ENCODE measurements around the gene GMCL1. TPM values are rescaled to one million over a fixed set of nuclear protein-coding genes. Genes with fewer than 3 reads are reported as not detected.

GMCL1 gene
- total RNA-seq, 1 experiment from 2014 or later, result 63.8 TPM

DNA sequence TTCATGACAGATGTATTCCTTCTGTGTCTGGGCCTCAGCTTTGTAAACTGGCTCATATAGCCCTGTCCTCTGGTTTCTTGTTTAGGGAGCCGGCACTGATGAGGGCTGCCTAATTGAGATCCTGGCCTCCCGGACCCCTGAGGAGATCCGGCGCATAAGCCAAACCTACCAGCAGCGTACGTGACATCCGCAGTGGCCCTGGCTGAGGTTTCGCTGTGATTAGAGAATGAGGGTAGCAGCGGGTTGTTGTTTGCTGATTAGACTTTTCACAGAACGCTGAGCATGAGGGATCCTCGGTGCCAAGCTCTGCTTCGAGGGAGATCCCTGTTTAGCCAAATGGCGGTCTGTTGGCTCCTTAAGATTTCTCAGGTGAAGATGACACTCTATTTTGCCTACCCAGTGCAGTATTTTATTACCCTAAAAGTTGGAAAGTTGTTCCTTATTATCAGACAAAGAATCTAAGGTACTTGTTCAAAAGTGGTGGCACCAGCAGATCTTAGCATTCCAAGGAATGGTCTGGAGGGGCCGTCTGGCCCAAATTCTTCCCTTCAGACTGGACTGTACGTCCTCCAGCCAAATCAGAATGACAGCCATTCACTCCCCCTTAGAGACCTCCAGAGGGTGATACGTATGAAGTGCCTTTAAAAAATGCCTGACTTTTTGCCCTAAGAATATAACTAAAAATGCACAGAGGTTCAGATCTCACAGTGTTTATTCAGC lies 21.5 kb upstream of the GMCL1 start:
- no peak overlapping the region for H3K4me3 Mint-ChIP-seq (ENCODE audit: low read depth, unreplicated experiment)
- BruUV-seq (replicated peaks), result no TSS peak
- H3K27ac Mint-ChIP-seq (ENCODE audit: unreplicated experiment), result no peak overlapping the region
- H3K36me3 Mint-ChIP-seq (ENCODE audit: insufficient read depth, unreplicated experiment), result peaks cover 93% of the 10 kb centered on the region
- peaks cover 22% of the 10 kb centered on the region for H3K4me1 Mint-ChIP-seq (ENCODE audit: low read depth, unreplicated experiment)
- H3K27me3 Mint-ChIP-seq (ENCODE audit: unreplicated experiment), result no peaks in the 10 kb centered on the region
- intact Hi-C loops (cut with micrococcal nuclease; ENCODE audit: unreplicated experiment), result no loop called here
- TF ChIP-seq, protein P1, sequence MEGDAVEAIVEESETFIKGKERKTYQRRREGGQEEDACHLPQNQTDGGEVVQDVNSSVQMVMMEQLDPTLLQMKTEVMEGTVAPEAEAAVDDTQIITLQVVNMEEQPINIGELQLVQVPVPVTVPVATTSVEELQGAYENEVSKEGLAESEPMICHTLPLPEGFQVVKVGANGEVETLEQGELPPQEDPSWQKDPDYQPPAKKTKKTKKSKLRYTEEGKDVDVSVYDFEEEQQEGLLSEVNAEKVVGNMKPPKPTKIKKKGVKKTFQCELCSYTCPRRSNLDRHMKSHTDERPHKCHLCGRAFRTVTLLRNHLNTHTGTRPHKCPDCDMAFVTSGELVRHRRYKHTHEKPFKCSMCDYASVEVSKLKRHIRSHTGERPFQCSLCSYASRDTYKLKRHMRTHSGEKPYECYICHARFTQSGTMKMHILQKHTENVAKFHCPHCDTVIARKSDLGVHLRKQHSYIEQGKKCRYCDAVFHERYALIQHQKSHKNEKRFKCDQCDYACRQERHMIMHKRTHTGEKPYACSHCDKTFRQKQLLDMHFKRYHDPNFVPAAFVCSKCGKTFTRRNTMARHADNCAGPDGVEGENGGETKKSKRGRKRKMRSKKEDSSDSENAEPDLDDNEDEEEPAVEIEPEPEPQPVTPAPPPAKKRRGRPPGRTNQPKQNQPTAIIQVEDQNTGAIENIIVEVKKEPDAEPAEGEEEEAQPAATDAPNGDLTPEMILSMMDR (IDR thresholded peaks at IDR 0.05; ENCODE audit: unreplicated experiment), result no peak
- H3K9me3 Mint-ChIP-seq (ENCODE audit: low read depth, unreplicated experiment), result no peaks in the 10 kb centered on the region
- CTCF ChIA-PET, result no interaction called here
- no peak for DNase-seq

DNA sequence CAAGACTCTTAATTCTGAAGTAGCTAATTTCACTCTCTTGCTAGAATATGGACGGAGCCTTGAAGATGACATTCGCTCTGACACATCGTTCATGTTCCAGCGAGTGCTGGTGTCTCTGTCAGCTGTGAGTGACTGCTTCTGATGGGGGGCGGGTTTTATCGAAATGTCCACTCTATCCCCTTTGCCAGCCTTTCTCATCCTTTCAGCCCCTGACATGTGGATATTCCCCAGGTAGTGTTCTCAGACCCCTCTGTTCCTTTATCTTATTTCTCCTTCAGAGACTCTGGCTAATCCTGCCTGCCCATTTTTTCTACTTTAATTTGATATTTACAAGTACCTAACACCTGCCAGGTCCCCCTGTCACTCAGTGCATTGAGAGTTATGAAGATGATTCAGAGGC lies 18.9 kb upstream of the GMCL1 start:
- peaks cover 93% of the 10 kb centered on the region for H3K36me3 Mint-ChIP-seq (ENCODE audit: insufficient read depth, unreplicated experiment)
- intact Hi-C loops (cut with micrococcal nuclease; ENCODE audit: unreplicated experiment), result no loop called here

DNA sequence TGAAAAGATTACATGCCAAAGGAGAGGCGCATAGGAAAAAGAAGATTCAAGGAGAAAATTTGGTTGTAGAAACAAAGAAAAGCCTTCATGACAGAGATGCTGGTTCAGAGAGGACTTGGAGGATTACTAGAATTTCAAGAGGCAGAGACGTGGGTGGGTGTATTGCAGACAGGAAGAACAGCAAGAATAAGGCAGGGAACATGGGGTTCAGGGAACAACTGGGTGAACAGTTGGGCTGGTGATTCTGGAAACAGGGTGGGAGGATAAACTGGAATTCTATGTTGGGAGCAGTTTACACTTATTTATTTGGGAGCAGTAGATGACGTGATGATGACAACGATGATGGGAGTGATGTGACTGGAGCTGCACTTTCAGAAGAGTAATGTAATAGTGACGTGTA lies 18.4 kb upstream of the GMCL1 start:
- Mint-ChIP-seq H3K4me1 (ENCODE audit: low read depth, unreplicated experiment) (peaks cover 33% of the 10 kb centered on the region), H3K9me3 (ENCODE audit: low read depth, unreplicated experiment) (no peaks in the 10 kb centered on the region), H3K27ac (ENCODE audit: unreplicated experiment) (peak overlapping the region; percentile 48), H3K36me3 (ENCODE audit: insufficient read depth, unreplicated experiment) (peaks cover 92% of the 10 kb centered on the region), H3K27me3 (ENCODE audit: unreplicated experiment) (no peaks in the 10 kb centered on the region), H3K4me3 (ENCODE audit: low read depth, unreplicated experiment) (no peak overlapping the region)
- CTCF ChIA-PET, result no interaction called here
- no peak for DNase-seq
- intact Hi-C loops (cut with micrococcal nuclease; ENCODE audit: unreplicated experiment), result no loop called here
- TF ChIP-seq, protein P1 (IDR thresholded peaks at IDR 0.05; ENCODE audit: unreplicated experiment), result no peak
- BruUV-seq (replicated peaks), result no TSS peak

More for the DNA sequence above, 18.9 kb upstream of the GMCL1 start:
- peaks cover 28% of the 10 kb centered on the region for H3K4me1 Mint-ChIP-seq (ENCODE audit: low read depth, unreplicated experiment)
- H3K9me3 Mint-ChIP-seq (ENCODE audit: low read depth, unreplicated experiment), result no peaks in the 10 kb centered on the region
- H3K27me3 Mint-ChIP-seq (ENCODE audit: unreplicated experiment), result no peaks in the 10 kb centered on the region
- TF ChIP-seq, protein P1 (IDR thresholded peaks at IDR 0.05; ENCODE audit: unreplicated experiment), result no peak
- CTCF ChIA-PET, result no interaction called here
- H3K27ac Mint-ChIP-seq (ENCODE audit: unreplicated experiment), result peak overlapping the region; percentile 48
- BruUV-seq (replicated peaks), result no TSS peak
- H3K4me3 Mint-ChIP-seq (ENCODE audit: low read depth, unreplicated experiment), result no peak overlapping the region
- DNase-seq, result no peak

DNA sequence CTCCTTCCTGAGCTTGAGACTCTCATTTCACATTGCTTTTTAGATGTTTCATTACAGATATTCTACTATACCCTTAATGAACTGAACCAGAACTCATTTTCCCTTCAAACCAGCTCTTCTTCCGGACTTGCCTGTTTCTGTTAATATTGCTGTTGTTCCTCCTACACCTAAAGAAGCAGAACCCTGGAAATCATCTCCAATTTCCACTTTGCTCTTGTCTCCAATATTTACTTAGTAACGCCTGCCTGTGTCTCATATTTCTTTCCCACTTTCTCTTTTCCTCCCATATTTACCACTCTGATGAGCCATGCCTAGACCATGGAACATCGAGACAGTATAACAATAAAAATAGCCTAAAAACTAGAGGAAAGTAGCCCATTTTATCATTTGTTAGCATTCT lies 17.9 kb upstream of the GMCL1 start:
- Mint-ChIP-seq H3K9me3 (ENCODE audit: low read depth, unreplicated experiment) (no peaks in the 10 kb centered on the region), H3K4me1 (ENCODE audit: low read depth, unreplicated experiment) (peaks cover 35% of the 10 kb centered on the region), H3K36me3 (ENCODE audit: insufficient read depth, unreplicated experiment) (peaks cover 86% of the 10 kb centered on the region), H3K4me3 (ENCODE audit: low read depth, unreplicated experiment) (no peak overlapping the region), H3K27me3 (ENCODE audit: unreplicated experiment) (no peaks in the 10 kb centered on the region), H3K27ac (ENCODE audit: unreplicated experiment) (peak overlapping the region; percentile 48)
- intact Hi-C loops (cut with micrococcal nuclease; ENCODE audit: unreplicated experiment), result no loop called here
- CTCF ChIA-PET, result interaction anchor here (2.3 kb wide), 1 partner anchor 87 kb away, joined by 7 read pairs; no protein-coding TSS in a partner anchor
- BruUV-seq (replicated peaks), result no TSS peak
- TF ChIP-seq, protein P1 (IDR thresholded peaks at IDR 0.05; ENCODE audit: unreplicated experiment), result no peak
- DNase-seq, result no peak

Measured in Calu3 (cell line).